Esophagus mucosa (tissue), 1 donor: Measurements from ENCODE around the gene MDK. TPM values are rescaled to one million over a fixed set of nuclear protein-coding genes. Genes with fewer than 3 reads are reported as not detected.
A peak's percentile ranks its signal among the peaks of the same experiment; 100 is the strongest.
"Not testable (repeated sequence)": the region's sequence is repeated elsewhere in the genome, so short reads cannot be mapped to it uniquely, and the experiment has no call there.

ENCODE experiments used
- ATAC-seq: fragments of 200-7000 bp; cut with Tn5 transposase; one replicate; pipeline ENCODE4 v1.9.1; 2020
- total RNA-seq: library from RNA; stranded (reverse); gene quantifications from one replicate; pipeline ENCODE4 v1.2.4, GENCODE V29; 2023
- donor health status: DM: yes; HTN: yes; CAD: no.

The MDK gene
- total RNA-seq, 1 donor from 2014 or later: 40.9 TPM

- ATAC-seq: peak; percentile 63
Observed at GRCh38 chr11:46369458-46370152, 11.9 kb upstream of the MDK start.

- ATAC-seq: no peak
Observed at GRCh38 chr11:46370253-46370652, 11.2 kb upstream of the MDK start.

- not testable (repeated sequence) for ATAC-seq
Observed at GRCh38 chr11:46371262-46371661, 10.2 kb upstream of the MDK start.

- no peak for ATAC-seq
Observed at GRCh38 chr11:46372086-46372485, 9.4 kb upstream of the MDK start.

- not testable (repeated sequence) for ATAC-seq
Observed at GRCh38 chr11:46372501-46372900, 9.0 kb upstream of the MDK start.

- no peak for ATAC-seq
Observed at GRCh38 chr11:46373787-46374740, 7.4 kb upstream of the MDK start.

GRCh38 chr11:46374815-46375214 is 6.7 kb upstream of the MDK start:
- no peak for ATAC-seq

- ATAC-seq: no peak
Observed at GRCh38 chr11:46375392-46376101, 5.9 kb upstream of the MDK start.

GRCh38 chr11:46376258-46377050 is 5.0 kb upstream of the MDK start:
- ATAC-seq: no peak

- ATAC-seq: no peak
Observed at GRCh38 chr11:46377290-46377689, 4.2 kb upstream of the MDK start.

- ATAC-seq: no peak
Observed at GRCh38 chr11:46377831-46378230, 3.6 kb upstream of the MDK start.

GRCh38 chr11:46378296-46378695 is 3.2 kb upstream of the MDK start:
- no peak for ATAC-seq

- no peak for ATAC-seq
Observed at GRCh38 chr11:46378811-46379481, 2.5 kb upstream of the MDK start.

- peak; percentile 19 for ATAC-seq
Observed at GRCh38 chr11:46379482-46380293, 1.8 kb upstream of the MDK start.

GRCh38 chr11:46380340-46381047 is 975 bp upstream of the MDK start:
- peak; percentile 36 for ATAC-seq

- no peak for ATAC-seq
Observed at GRCh38 chr11:46381819-46382645, 563 bp downstream of the MDK start.

- ATAC-seq: no peak
Observed at GRCh38 chr11:46382646-46383403, 1.4 kb downstream of the MDK start.

- ATAC-seq: no peak
Observed at GRCh38 chr11:46383404-46383758, 1.9 kb downstream of the MDK start.
